Large intestine (tissue), 3 donors: Measurements from ENCODE around the gene SLMAP. TPM values are rescaled to one million over a fixed set of nuclear protein-coding genes. Genes with fewer than 3 reads are reported as not detected.
A peak's percentile ranks its signal among the peaks of the same experiment; 100 is the strongest.

Experiments
- DNase-seq, 2 donors: peaks; one replicate each; pipeline versions ENCODE4 v3.0.0 to v3.0.0-alpha.2; 2013
- H3K27ac ChIP-seq: one replicate; pipeline ENCODE4 v1.5.1; 2013; ENCODE audit warnings: low read length
- H3K27me3 ChIP-seq: 2 replicates; pipeline ENCODE4 v1.6.1; 2013; ENCODE audit warnings: low read length; ENCODE audit not compliant: control insufficient read depth, insufficient read depth
- H3K36me3 ChIP-seq: 2 replicates; pipeline ENCODE4 v1.6.1; 2013; ENCODE audit warnings: low read length; ENCODE audit not compliant: control insufficient read depth, insufficient read depth
- H3K4me1 ChIP-seq: one replicate; pipeline ENCODE4 v1.6.1; 2013; ENCODE audit warnings: low read length; ENCODE audit not compliant: control insufficient read depth, insufficient read depth
- H3K4me3 ChIP-seq: one replicate; pipeline ENCODE4 v1.5.1; 2013; ENCODE audit warnings: low read length
- H3K9me3 ChIP-seq: one replicate; pipeline ENCODE4 v1.6.1; 2013; ENCODE audit warnings: mild to moderate bottlenecking, low read depth, low read length, moderate library complexity; ENCODE audit not compliant: control insufficient read depth
- WGBS: methylation state at CpG from one replicate; pipeline ENCODE4 v1.1.5; 2013; ENCODE audit warnings: low lambda C conversion rate; ENCODE audit not compliant: insufficient coverage; 5-methylcytosine and 5-hydroxymethylcytosine counted together
- polyA plus RNA-seq: library from polyadenylated mRNA; unstranded; fragments of 120-200 nt; gene quantifications from one replicate; pipeline ENCODE4 v1.2.1, GENCODE V29; 2013

Gene SLMAP
- polyA plus RNA-seq, 1 donor, result 90.5 TPM

GRCh38 chr3:57929988-57930387 lies 173.9 kb downstream of the SLMAP start:
- H3K27ac ChIP-seq, result no peak overlapping the region
- 57% methylated on average over 1 of the region's 2 CpGs for WGBS

GRCh38 chr3:57933602-57934001 lies 177.5 kb downstream of the SLMAP start:
- Histone ChIP-seq H3K36me3 (peaks cover 6% of the 10 kb centered on the region), H3K27me3 (no peaks in the 10 kb centered on the region), H3K4me3 (no peak overlapping the region), H3K27ac (no peak overlapping the region), H3K4me1 (no peaks in the 10 kb centered on the region), H3K9me3 (no peaks in the 10 kb centered on the region)
- no peak for DNase-seq
- 80% methylated on average over 1 of the region's 2 CpGs for WGBS

More at GRCh38 chr3:57929988-57930387, 173.9 kb downstream of the SLMAP start:
- H3K4me3 ChIP-seq, result no peak overlapping the region
- H3K4me1 ChIP-seq, result no peaks in the 10 kb centered on the region
- H3K9me3 ChIP-seq, result no peaks in the 10 kb centered on the region
- no peaks in the 10 kb centered on the region for H3K27me3 ChIP-seq
- H3K36me3 ChIP-seq, result peaks cover 20% of the 10 kb centered on the region
- no peak for DNase-seq

GRCh38 chr3:57934373-57934772 lies 178.3 kb downstream of the SLMAP start:
- H3K36me3 ChIP-seq, result peaks cover 6% of the 10 kb centered on the region
- H3K9me3 ChIP-seq, result no peaks in the 10 kb centered on the region
- H3K4me3 ChIP-seq, result no peak overlapping the region
- WGBS, result 83% methylated on average over 1 of the region's 7 CpGs
- no peaks in the 10 kb centered on the region for H3K4me1 ChIP-seq
- no peak overlapping the region for H3K27ac ChIP-seq
- no peak for DNase-seq
- no peaks in the 10 kb centered on the region for H3K27me3 ChIP-seq

- no peaks in the 10 kb centered on the region for H3K4me1 ChIP-seq
- H3K27me3 ChIP-seq, result no peaks in the 10 kb centered on the region
- no CpG with 5 or more reads among the region's 3 CpGs for WGBS
- no peak for DNase-seq
- H3K36me3 ChIP-seq, result peaks cover 5% of the 10 kb centered on the region
- H3K9me3 ChIP-seq, result no peaks in the 10 kb centered on the region
- no peak overlapping the region for H3K27ac ChIP-seq
- H3K4me3 ChIP-seq, result no peak overlapping the region
Measured at GRCh38 chr3:57935539-57935938, 179.4 kb downstream of the SLMAP start.

- Histone ChIP-seq H3K4me3 (no peak overlapping the region), H3K4me1 (no peaks in the 10 kb centered on the region), H3K36me3 (peaks cover 3% of the 10 kb centered on the region), H3K27ac (no peak overlapping the region), H3K27me3 (no peaks in the 10 kb centered on the region), H3K9me3 (peaks cover 5% of the 10 kb centered on the region)
- no peak for DNase-seq
- no CpG with 5 or more reads among the region's 3 CpGs for WGBS
Measured at GRCh38 chr3:57937092-57937491, 181.0 kb downstream of the SLMAP start.

GRCh38 chr3:57939775-57940174 lies 183.7 kb downstream of the SLMAP start:
- H3K36me3 ChIP-seq, result no peaks in the 10 kb centered on the region
- WGBS, result no CpG with 5 or more reads among the region's 4 CpGs
- no peaks in the 10 kb centered on the region for H3K27me3 ChIP-seq
- no peak overlapping the region for H3K27ac ChIP-seq
- no peak for DNase-seq
- H3K4me1 ChIP-seq, result peaks cover 12% of the 10 kb centered on the region
- peaks cover 5% of the 10 kb centered on the region for H3K9me3 ChIP-seq
- H3K4me3 ChIP-seq, result no peak overlapping the region

- DNase-seq, result no peak
Measured at GRCh38 chr3:57942388-57942787, 186.3 kb downstream of the SLMAP start.

GRCh38 chr3:57942872-57943283 lies 186.8 kb downstream of the SLMAP start:
- Histone ChIP-seq H3K27ac (no peak overlapping the region), H3K27me3 (no peaks in the 10 kb centered on the region), H3K9me3 (peaks cover 5% of the 10 kb centered on the region), H3K4me3 (no peak overlapping the region), H3K4me1 (peaks cover 18% of the 10 kb centered on the region), H3K36me3 (no peaks in the 10 kb centered on the region)
- DNase-seq, result no peak
- WGBS, result 87% methylated on average over 2 of the region's 4 CpGs

More at GRCh38 chr3:57942388-57942787, 186.3 kb downstream of the SLMAP start:
- Histone ChIP-seq H3K36me3 (no peaks in the 10 kb centered on the region), H3K27me3 (no peaks in the 10 kb centered on the region), H3K4me1 (peaks cover 14% of the 10 kb centered on the region), H3K27ac (no peak overlapping the region), H3K4me3 (no peak overlapping the region), H3K9me3 (peaks cover 5% of the 10 kb centered on the region)

GRCh38 chr3:57943525-57944495 lies 187.7 kb downstream of the SLMAP start:
- H3K27ac ChIP-seq, result peak overlapping the region; percentile 23
- H3K9me3 ChIP-seq, result peaks cover 5% of the 10 kb centered on the region
- peaks cover 21% of the 10 kb centered on the region for H3K4me1 ChIP-seq
- WGBS, result 94% methylated on average over 3 of the region's 8 CpGs
- no peaks in the 10 kb centered on the region for H3K36me3 ChIP-seq
- no peak overlapping the region for H3K4me3 ChIP-seq
- no peaks in the 10 kb centered on the region for H3K27me3 ChIP-seq
- peak in 1 of 2 donors; percentile 45 for DNase-seq

GRCh38 chr3:57946970-57947381 lies 190.9 kb downstream of the SLMAP start:
- H3K36me3 ChIP-seq, result no peaks in the 10 kb centered on the region
- no peak overlapping the region for H3K27ac ChIP-seq
- H3K9me3 ChIP-seq, result no peaks in the 10 kb centered on the region
- peaks cover 40% of the 10 kb centered on the region for H3K4me1 ChIP-seq
- no peak overlapping the region for H3K4me3 ChIP-seq
- no peaks in the 10 kb centered on the region for H3K27me3 ChIP-seq
- DNase-seq, result peak in 1 of 2 donors; percentile 57
- 40% methylated on average over 2 of the region's 5 CpGs for WGBS
